HG02884 (cell line): ENCODE data around the gene SVIL.
"Not testable (repeated sequence)": the region's sequence is repeated elsewhere in the genome, so short reads cannot be mapped to it uniquely, and the experiment has no call there.

Experiments used
- ATAC-seq: cut with Tn5 transposase; IDR thresholded peaks from one replicate; pipeline ENCODE4 v1.9.1; 2021; ENCODE audit warnings: mild to moderate bottlenecking, moderate library complexity; ENCODE audit not compliant: unreplicated experiment

The SVIL gene

GRCh38 chr10:29469481-29470354 is 165.1 kb downstream of the SVIL start:
- ATAC-seq = no peak

- ATAC-seq = no peak
Observed at GRCh38 chr10:29465384-29465783, 169.4 kb downstream of the SVIL start.

- not testable (repeated sequence) for ATAC-seq
Observed at GRCh38 chr10:29464671-29465171, 170.1 kb downstream of the SVIL start.

GRCh38 chr10:29461042-29461441 is 173.7 kb downstream of the SVIL start:
- no peak for ATAC-seq

GRCh38 chr10:29458190-29458589 is 176.6 kb downstream of the SVIL start:
- ATAC-seq = not testable (repeated sequence)

GRCh38 chr10:29455095-29455494 is 179.7 kb downstream of the SVIL start:
- no peak for ATAC-seq

GRCh38 chr10:29454250-29454649 is 180.5 kb downstream of the SVIL start:
- no peak for ATAC-seq

- ATAC-seq = no peak
Observed at GRCh38 chr10:29452546-29452945, 182.2 kb downstream of the SVIL start.

- no peak for ATAC-seq
Observed at GRCh38 chr10:29451946-29452345, 182.8 kb downstream of the SVIL start.

GRCh38 chr10:29450405-29450804 is 184.4 kb downstream of the SVIL start:
- no peak for ATAC-seq

GRCh38 chr10:29448756-29449592 is 185.8 kb downstream of the SVIL start:
- ATAC-seq = peak; percentile 84

GRCh38 chr10:29448125-29448524 is 186.6 kb downstream of the SVIL start:
- no peak for ATAC-seq

GRCh38 chr10:29446327-29446726 is 188.4 kb downstream of the SVIL start:
- no peak for ATAC-seq

- ATAC-seq = no peak
Observed at GRCh38 chr10:29443745-29444523, 190.8 kb downstream of the SVIL start.

GRCh38 chr10:29440981-29441380 is 193.8 kb downstream of the SVIL start:
- no peak for ATAC-seq

- ATAC-seq = not testable (repeated sequence)
Observed at GRCh38 chr10:29439005-29439404, 195.8 kb downstream of the SVIL start.

GRCh38 chr10:29438271-29438670 is 196.5 kb downstream of the SVIL start:
- no peak for ATAC-seq

GRCh38 chr10:29437871-29438270 is 196.9 kb downstream of the SVIL start:
- ATAC-seq = no peak

GRCh38 chr10:29435809-29436501 is 198.8 kb downstream of the SVIL start:
- ATAC-seq = no peak

GRCh38 chr10:29434111-29434510 is 200.7 kb downstream of the SVIL start:
- ATAC-seq = no peak
